ENCODE results near the gene DAB2IP. TPM values are rescaled to one million over a fixed set of nuclear protein-coding genes. Genes with fewer than 3 reads are reported as not detected.

The DAB2IP gene
- total and polyA plus RNA-seq, 5 donors from 2014 or later, result not detected

DNA sequence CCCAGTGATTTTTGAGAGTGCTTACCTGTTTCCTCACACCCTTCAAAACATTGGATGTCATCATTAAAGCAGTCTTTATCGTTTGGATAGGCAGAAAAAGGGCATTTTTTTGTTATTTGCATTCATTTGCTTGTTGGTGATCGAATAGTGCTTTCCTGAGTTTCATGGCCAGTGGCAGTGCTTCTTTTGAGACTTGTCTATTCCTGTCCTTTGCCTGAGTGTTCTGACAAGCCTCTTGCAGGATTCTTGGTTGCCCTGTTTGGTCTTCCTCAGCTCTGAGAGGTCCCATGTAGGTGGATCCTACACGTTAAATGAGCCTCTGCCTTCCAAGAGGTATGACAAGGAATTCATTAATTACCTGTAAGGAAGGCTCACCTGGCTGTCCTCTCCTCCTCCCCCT lies 52.8 kb downstream of the DAB2IP start:
- no peaks in the 10 kb centered on the region for H3K9me3 ChIP-seq (ENCODE audit: control insufficient read depth in 2 of 2, low read length in 2 of 2)
- H3K27me3 ChIP-seq (ENCODE audit: control insufficient read depth, insufficient read depth, low read length), result no peaks in the 10 kb centered on the region
- Mint-ChIP-seq H3K9me3 (peaks cover 0 to 1% (median 0%) of the 10 kb centered on the region in 7 donors), H3K4me3 (no peak overlapping the region), H3K27ac (no peak overlapping the region), H3K36me3 (no peaks in the 10 kb centered on the region), H3K27me3 (peaks cover 19% of the 10 kb centered on the region), H3K4me1 (peaks cover 0 to 12% (median 8%) of the 10 kb centered on the region in 4 donors)
- ATAC-seq (ENCODE audit: low read depth in 2 of 2) (no peak), DNase-seq (no peak)
- no peak overlapping the region for H3K27ac ChIP-seq (ENCODE audit: insufficient read depth, low read length, poor library complexity, severe bottlenecking)
- H3K36me3 ChIP-seq (ENCODE audit: control insufficient read depth, insufficient read depth, low read length), result no peaks in the 10 kb centered on the region
- H3K4me1 ChIP-seq (ENCODE audit: control insufficient read depth, insufficient read depth, low read length, poor library complexity, severe bottlenecking), result peaks cover 13% of the 10 kb centered on the region
- no peak overlapping the region for H3K4me3 ChIP-seq (ENCODE audit: low read depth, low read length)

DNA sequence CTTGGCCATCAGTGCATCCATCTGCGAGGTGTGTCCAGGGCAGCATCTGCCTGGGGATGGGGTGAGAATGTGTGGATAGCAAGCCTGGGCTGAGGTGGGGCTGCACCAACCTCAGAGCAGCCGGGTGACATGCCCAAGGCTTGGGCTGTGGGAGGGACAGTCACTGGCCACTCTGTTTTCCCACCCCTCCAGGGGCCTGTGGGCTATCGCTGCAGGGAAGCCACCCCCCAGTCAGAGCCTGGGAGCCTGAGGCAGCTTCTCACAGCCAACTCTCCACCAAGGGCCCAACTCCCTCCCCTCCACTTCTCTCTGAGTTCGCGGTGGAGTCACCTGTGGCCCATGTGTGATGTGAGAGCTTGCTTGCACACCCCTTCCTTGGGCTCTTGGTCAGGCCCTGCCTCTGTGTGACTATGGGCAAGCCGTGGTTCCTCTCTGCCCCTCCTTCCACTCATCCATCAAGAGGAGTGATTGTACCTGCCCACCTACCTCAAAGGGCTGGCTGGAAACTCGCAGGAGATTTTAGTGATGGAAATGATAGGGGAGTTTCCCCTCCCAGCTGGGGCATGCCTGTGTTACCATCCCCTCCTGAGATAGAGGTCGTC lies 54.8 kb downstream of the DAB2IP start:
- Histone ChIP-seq H3K9me3 (ENCODE audit: control insufficient read depth in 2 of 2, low read length in 2 of 2) (no peaks in the 10 kb centered on the region), H3K4me3 (ENCODE audit: low read depth, low read length) (no peak overlapping the region), H3K27ac (ENCODE audit: insufficient read depth, low read length, poor library complexity, severe bottlenecking) (no peak overlapping the region), H3K27me3 (ENCODE audit: control insufficient read depth, insufficient read depth, low read length) (no peaks in the 10 kb centered on the region), H3K36me3 (ENCODE audit: control insufficient read depth, insufficient read depth, low read length) (no peaks in the 10 kb centered on the region), H3K4me1 (ENCODE audit: control insufficient read depth, insufficient read depth, low read length, poor library complexity, severe bottlenecking) (peaks cover 5% of the 10 kb centered on the region)
- ATAC-seq (ENCODE audit: low read depth in 2 of 2) (no peak), DNase-seq (no peak)
- H3K9me3 Mint-ChIP-seq, result peaks cover 0 to 1% (median 0%) of the 10 kb centered on the region in 7 donors
- H3K4me3 Mint-ChIP-seq, result no peak overlapping the region
- no peak overlapping the region for H3K27ac Mint-ChIP-seq
- H3K27me3 Mint-ChIP-seq, result peaks cover 18% of the 10 kb centered on the region
- peaks cover 0 to 12% (median 8%) of the 10 kb centered on the region in 4 donors for H3K4me1 Mint-ChIP-seq
- no peaks in the 10 kb centered on the region for H3K36me3 Mint-ChIP-seq

DNA sequence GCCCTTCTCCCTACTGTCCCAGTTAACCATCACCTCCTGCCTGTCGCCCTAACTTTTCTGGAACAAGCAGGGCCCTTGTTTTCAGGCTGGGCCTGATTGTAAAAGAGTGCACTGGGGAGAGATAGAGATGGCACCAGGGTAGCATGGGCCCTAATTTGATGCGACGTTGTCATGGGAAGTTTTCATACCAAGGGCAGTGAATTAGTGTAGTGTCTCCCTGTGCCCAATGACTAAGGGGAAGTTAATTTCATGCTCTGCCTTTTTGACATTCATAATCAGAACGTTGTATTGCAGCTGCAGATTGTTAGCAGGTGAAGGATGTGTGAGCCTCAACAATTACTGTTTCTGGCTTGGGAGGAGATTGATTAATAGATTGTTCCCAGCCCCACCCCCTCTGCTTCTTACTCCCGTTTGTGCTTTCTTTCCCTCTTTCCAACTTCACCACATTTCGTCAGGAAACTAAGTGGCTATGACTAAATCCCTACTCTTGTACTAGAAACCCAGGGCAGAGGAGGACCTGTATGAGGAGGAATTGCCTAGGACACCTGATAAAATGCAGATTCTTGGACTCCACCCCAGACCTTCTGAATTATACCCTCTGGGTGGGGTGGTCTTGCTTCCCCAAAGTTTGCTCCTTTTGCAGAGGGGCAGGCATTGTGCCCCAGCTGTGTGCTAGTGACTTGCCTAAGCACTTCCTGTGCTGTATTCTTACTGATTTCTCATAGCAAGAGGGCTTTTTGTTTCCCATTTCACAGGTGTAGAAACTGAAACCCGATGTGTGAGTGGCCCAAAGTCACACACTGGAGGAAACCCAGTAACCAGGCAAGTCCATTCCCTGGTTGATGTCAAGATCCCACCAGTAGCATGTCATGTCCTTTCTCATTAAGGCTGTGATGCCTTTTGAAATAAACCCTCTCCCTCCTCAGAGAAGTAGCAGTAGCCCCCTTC lies 56.3 kb downstream of the DAB2IP start:
- no peak overlapping the region for H3K27ac Mint-ChIP-seq
- Histone ChIP-seq H3K4me1 (ENCODE audit: control insufficient read depth, insufficient read depth, low read length, poor library complexity, severe bottlenecking) (peaks cover 5% of the 10 kb centered on the region), H3K4me3 (ENCODE audit: low read depth, low read length) (no peak overlapping the region), H3K27ac (ENCODE audit: insufficient read depth, low read length, poor library complexity, severe bottlenecking) (no peak overlapping the region), H3K9me3 (ENCODE audit: control insufficient read depth in 2 of 2, low read length in 2 of 2) (no peaks in the 10 kb centered on the region), H3K36me3 (ENCODE audit: control insufficient read depth, insufficient read depth, low read length) (no peaks in the 10 kb centered on the region), H3K27me3 (ENCODE audit: control insufficient read depth, insufficient read depth, low read length) (no peaks in the 10 kb centered on the region)
- H3K4me3 Mint-ChIP-seq, result no peak overlapping the region
- peaks cover 0 to 1% (median 0%) of the 10 kb centered on the region in 7 donors for H3K9me3 Mint-ChIP-seq
- DNase-seq (peak in 1 of 3 donors; percentile 60), ATAC-seq (ENCODE audit: low read depth in 2 of 2) (peak; percentile 41 to 50)
- peaks cover 0 to 12% (median 8%) of the 10 kb centered on the region in 4 donors for H3K4me1 Mint-ChIP-seq
- no peaks in the 10 kb centered on the region for H3K36me3 Mint-ChIP-seq
- H3K27me3 Mint-ChIP-seq, result peaks cover 9% of the 10 kb centered on the region

DNA sequence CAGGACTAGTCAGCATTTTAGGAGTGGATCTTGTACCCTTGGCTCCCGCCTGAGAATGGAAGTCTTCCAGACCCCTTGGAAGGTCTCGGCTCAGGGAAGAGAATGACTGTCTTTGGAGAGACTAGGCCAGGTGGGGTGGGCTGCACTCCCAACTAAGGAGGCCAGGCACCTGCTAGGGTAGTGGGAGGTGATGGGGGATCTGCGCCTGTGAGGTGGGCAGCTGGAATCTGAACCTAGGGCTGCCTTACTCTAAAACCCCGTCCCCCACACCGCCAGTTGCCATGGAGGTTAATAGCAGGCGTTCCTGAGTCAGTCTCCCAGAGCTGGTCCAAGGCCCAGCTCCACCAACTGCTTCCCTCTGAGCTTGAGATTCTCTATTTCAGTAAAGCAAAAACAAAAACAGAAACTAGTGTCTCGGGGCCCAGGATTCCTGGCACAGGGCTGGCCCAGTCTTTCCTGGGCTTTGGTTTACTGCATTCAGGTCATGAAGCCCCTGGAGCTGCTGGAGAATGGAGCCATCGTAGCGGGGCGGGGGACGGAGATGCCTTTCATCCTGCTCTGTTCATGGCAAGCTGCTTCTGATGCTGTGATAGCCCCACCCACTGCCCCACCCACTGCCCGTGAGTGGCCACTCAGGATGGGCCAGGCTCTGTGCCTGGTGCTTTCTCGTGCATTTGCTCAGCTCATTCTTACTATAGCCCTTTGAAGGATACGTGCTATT lies 57.5 kb downstream of the DAB2IP start:
- H3K9me3 ChIP-seq (ENCODE audit: control insufficient read depth in 2 of 2, low read length in 2 of 2), result no peaks in the 10 kb centered on the region
- ATAC-seq (ENCODE audit: low read depth in 2 of 2), result no peak
- peaks cover 9% of the 10 kb centered on the region for H3K27me3 Mint-ChIP-seq
- no peaks in the 10 kb centered on the region for H3K36me3 ChIP-seq (ENCODE audit: control insufficient read depth, insufficient read depth, low read length)
- peaks cover 5% of the 10 kb centered on the region for H3K4me1 ChIP-seq (ENCODE audit: control insufficient read depth, insufficient read depth, low read length, poor library complexity, severe bottlenecking)
- no peaks in the 10 kb centered on the region for H3K27me3 ChIP-seq (ENCODE audit: control insufficient read depth, insufficient read depth, low read length)
- H3K36me3 Mint-ChIP-seq, result no peaks in the 10 kb centered on the region
- H3K27ac ChIP-seq (ENCODE audit: insufficient read depth, low read length, poor library complexity, severe bottlenecking), result no peak overlapping the region
- DNase-seq, result no peak
- no peak overlapping the region for H3K4me3 ChIP-seq (ENCODE audit: low read depth, low read length)
- H3K4me3 Mint-ChIP-seq, result no peak overlapping the region
- H3K27ac Mint-ChIP-seq, result no peak overlapping the region
- peaks cover 0 to 1% (median 0%) of the 10 kb centered on the region in 7 donors for H3K9me3 Mint-ChIP-seq
- H3K4me1 Mint-ChIP-seq, result peaks cover 0 to 12% (median 8%) of the 10 kb centered on the region in 4 donors

DNA sequence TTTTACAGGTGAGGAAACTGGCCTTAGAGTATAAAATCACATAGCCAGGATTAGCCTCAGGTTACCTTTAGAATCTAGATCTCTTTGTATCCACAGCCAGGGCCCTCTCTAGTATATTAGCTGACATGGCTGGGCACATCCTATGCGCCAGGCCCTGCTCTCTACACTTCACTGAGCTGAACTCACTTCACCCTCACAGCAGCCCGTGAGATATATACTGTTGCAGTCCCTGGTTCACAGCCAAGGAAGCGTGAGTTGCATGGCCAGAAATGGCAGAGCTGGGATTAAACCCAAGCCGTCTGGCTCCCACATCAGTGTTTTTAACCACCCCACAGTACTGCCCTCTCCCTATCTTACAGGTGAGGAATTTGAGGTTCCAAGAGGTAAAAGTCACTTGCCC lies 58.4 kb downstream of the DAB2IP start:
- Histone ChIP-seq H3K27ac (ENCODE audit: insufficient read depth, low read length, poor library complexity, severe bottlenecking) (no peak overlapping the region), H3K4me3 (ENCODE audit: low read depth, low read length) (no peak overlapping the region), H3K9me3 (ENCODE audit: control insufficient read depth in 2 of 2, low read length in 2 of 2) (no peaks in the 10 kb centered on the region), H3K27me3 (ENCODE audit: control insufficient read depth, insufficient read depth, low read length) (no peaks in the 10 kb centered on the region), H3K4me1 (ENCODE audit: control insufficient read depth, insufficient read depth, low read length, poor library complexity, severe bottlenecking) (peaks cover 5% of the 10 kb centered on the region), H3K36me3 (ENCODE audit: control insufficient read depth, insufficient read depth, low read length) (no peaks in the 10 kb centered on the region)
- peaks cover under 1% of the 10 kb centered on the region for H3K27me3 Mint-ChIP-seq
- no peaks in the 10 kb centered on the region for H3K36me3 Mint-ChIP-seq
- DNase-seq (no peak), ATAC-seq (ENCODE audit: low read depth in 2 of 2) (no peak)
- H3K9me3 Mint-ChIP-seq, result peaks cover 0 to 1% (median 0%) of the 10 kb centered on the region in 7 donors
- H3K4me3 Mint-ChIP-seq, result no peak overlapping the region
- H3K4me1 Mint-ChIP-seq, result peaks cover 0 to 12% (median 8%) of the 10 kb centered on the region in 4 donors
- H3K27ac Mint-ChIP-seq, result no peak overlapping the region

DNA sequence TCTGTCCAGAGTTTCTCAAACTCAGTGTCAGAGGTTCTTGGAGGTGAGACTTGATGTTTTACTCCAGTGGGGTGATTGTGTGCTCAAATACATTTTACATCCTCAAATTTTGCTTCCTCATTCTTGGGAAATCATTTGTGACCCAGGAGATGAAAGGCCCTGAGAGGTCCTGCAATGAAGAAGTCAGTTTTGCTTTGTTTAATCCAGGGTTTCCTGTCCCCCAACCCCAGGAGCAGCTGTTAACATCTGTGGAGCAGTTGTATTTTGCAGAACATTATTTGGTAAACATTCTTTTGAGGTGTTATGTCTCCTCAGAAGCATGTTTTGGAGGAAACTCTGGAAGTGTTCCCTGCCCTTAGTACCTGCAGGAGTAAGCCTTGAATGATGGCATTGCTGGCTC lies 59.8 kb downstream of the DAB2IP start:
- peaks cover 0 to 1% (median 0%) of the 10 kb centered on the region in 7 donors for H3K9me3 Mint-ChIP-seq
- no peak overlapping the region for H3K27ac ChIP-seq (ENCODE audit: insufficient read depth, low read length, poor library complexity, severe bottlenecking)
- H3K27ac Mint-ChIP-seq, result no peak overlapping the region
- H3K36me3 ChIP-seq (ENCODE audit: control insufficient read depth, insufficient read depth, low read length), result no peaks in the 10 kb centered on the region
- ATAC-seq (ENCODE audit: low read depth in 2 of 2) (no peak), DNase-seq (no peak)
- no peaks in the 10 kb centered on the region for H3K9me3 ChIP-seq (ENCODE audit: control insufficient read depth in 2 of 2, low read length in 2 of 2)
- no peaks in the 10 kb centered on the region for H3K27me3 Mint-ChIP-seq
- H3K4me1 ChIP-seq (ENCODE audit: control insufficient read depth, insufficient read depth, low read length, poor library complexity, severe bottlenecking), result peaks cover 5% of the 10 kb centered on the region
- no peak overlapping the region for H3K4me3 ChIP-seq (ENCODE audit: low read depth, low read length)
- H3K4me1 Mint-ChIP-seq, result peaks cover 0 to 12% (median 8%) of the 10 kb centered on the region in 4 donors
- H3K27me3 ChIP-seq (ENCODE audit: control insufficient read depth, insufficient read depth, low read length), result no peaks in the 10 kb centered on the region
- H3K4me3 Mint-ChIP-seq, result no peak overlapping the region
- H3K36me3 Mint-ChIP-seq, result no peaks in the 10 kb centered on the region

DNA sequence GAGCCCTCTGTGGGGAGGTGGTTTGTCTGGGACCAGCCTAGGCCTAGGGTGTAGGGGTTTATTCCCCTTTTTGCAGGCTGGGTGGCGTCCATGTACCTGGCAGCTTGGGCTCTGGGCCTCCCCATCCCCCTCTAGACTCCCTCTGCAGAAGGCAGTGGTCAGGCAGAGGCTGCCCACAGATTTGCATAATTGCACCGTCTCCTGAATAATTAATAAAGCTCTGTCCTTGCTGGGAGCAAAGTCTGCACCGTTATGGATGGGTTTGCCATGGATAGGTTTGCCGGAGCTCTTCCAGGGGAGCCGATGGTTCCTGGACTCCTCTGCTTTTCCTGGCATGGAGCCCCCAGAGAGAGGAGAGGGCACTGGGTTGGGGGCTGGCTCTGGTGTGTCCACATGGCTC lies 60.4 kb downstream of the DAB2IP start:
- Mint-ChIP-seq H3K4me1 (peaks cover 0 to 12% (median 8%) of the 10 kb centered on the region in 4 donors), H3K36me3 (no peaks in the 10 kb centered on the region), H3K4me3 (no peak overlapping the region), H3K27me3 (no peaks in the 10 kb centered on the region), H3K9me3 (peaks cover 0 to 1% (median 0%) of the 10 kb centered on the region in 7 donors), H3K27ac (no peak overlapping the region)
- Histone ChIP-seq H3K4me1 (ENCODE audit: control insufficient read depth, insufficient read depth, low read length, poor library complexity, severe bottlenecking) (peaks cover 5% of the 10 kb centered on the region), H3K9me3 (ENCODE audit: control insufficient read depth in 2 of 2, low read length in 2 of 2) (no peaks in the 10 kb centered on the region), H3K27ac (ENCODE audit: insufficient read depth, low read length, poor library complexity, severe bottlenecking) (no peak overlapping the region), H3K27me3 (ENCODE audit: control insufficient read depth, insufficient read depth, low read length) (no peaks in the 10 kb centered on the region), H3K36me3 (ENCODE audit: control insufficient read depth, insufficient read depth, low read length) (no peaks in the 10 kb centered on the region), H3K4me3 (ENCODE audit: low read depth, low read length) (no peak overlapping the region)
- DNase-seq (no peak), ATAC-seq (ENCODE audit: low read depth in 2 of 2) (no peak)

Measured in CD4-positive, CD25-positive, alpha-beta regulatory T cell (primary cell).